GM18870 (cell line): ENCODE results near the gene CNPY1.

Experiments
- ATAC-seq: cut with Tn5 transposase; IDR thresholded peaks from one replicate; pipeline ENCODE4 v1.9.1; 2021; ENCODE audit warnings: moderate library complexity; ENCODE audit not compliant: unreplicated experiment

The CNPY1 gene

GRCh38 chr7:155560196-155560885 is 14.0 kb upstream of the CNPY1 start:
- ATAC-seq, result no peak

DNA sequence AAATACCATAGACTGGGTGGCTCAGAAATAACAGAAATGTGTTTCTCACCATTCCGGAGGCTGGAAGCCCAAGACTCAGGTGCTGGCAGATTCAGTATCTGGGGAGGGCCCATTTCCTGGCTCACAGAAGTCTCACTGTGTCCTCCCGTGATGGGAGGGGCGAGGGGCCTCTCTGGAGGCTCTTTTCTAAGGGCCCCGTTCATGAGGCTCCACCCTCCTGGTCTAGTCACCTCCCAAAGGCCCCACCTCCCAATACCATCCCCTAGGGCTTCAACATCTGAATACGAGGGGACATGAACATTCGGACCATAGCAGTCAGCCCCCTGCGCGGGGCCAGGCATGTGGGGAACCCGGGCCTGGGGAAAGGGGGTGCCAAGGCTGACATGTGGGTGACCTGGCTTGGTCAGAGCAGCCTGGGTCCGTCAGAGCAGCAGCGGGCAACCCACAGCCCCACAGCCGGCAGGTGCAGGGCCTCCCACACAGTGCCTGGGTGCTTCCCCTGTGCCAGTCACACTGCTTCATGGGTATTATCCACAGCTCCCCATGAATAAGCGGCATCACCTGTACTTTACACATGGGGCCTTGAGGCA is 13.3 kb upstream of the CNPY1 start:
- ATAC-seq, result no peak

DNA sequence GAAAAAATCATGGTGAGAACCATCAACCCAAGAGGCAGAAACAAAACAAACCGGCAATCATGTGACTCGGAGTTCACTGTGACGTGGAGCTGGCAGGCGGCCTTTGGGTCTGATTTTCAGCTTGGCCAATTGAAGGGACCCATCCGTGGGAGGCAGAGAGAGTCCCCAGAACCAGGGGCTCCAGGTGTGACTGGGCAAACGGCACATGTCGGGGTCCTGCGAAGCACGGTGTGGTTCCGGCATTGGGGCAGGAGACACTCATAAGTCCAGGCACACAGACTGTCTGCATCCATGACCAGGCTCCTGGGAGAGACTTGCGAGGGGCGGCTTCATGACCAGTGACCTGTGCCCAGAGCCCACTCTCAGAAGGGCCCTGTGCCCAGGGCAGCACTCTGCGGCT is 12.6 kb upstream of the CNPY1 start:
- ATAC-seq, result no peak

DNA sequence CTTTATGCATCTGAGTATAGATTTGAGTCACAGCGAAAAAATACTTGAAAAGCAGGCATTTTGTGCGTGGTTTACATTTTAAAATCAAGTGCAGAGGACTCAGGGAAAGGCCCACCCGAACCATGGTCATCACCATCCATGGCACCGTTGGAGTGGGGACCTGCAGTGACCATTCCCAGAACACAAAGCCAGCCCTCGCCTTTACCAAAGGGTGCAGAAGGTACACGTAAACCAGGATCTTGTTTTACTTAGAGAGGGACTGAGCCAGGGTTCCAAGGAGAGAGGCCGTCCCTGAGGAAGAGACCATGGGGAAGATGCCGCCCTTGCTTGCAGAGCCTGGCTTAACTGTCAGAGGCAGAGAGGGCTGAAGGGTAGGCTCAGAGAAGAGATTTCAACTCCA is 12.0 kb upstream of the CNPY1 start:
- ATAC-seq, result no peak

GRCh38 chr7:155557778-155558177 is 11.4 kb upstream of the CNPY1 start:
- ATAC-seq, result no peak

GRCh38 chr7:155556763-155557162 is 10.4 kb upstream of the CNPY1 start:
- ATAC-seq, result no peak

DNA sequence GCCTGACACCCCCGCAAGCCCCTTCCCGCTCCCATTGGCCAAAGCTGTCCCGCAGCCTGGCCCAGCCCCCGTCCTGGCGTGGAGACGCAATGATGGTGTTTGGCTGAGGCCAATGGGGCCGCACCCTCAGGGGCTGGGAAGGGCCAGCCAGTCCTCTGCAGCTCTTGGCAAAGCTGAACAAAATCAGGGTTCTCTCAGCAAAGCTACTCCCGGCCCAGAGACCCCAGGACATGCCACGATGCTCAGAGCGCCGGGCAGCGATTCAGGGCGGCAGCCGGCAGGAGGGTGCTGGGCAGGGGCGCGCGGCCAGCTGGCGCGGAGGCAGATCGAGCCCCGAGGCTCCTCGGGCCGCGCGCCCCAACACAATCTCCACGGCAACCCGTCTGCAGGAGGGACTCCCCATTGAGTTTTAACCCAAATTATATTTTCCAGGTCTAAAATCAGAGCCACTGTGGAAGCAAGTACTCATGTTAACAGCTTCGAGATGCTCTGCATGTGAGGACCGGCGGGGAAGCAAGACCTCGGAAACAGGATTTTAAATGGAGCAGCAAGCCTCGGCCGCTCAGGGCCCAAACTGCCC is 8.8 kb upstream of the CNPY1 start:
- no peak for ATAC-seq

GRCh38 chr7:155553871-155554270 is 7.5 kb upstream of the CNPY1 start:
- ATAC-seq, result no peak

GRCh38 chr7:155551785-155552611 is 5.6 kb upstream of the CNPY1 start:
- no peak for ATAC-seq

- ATAC-seq, result no peak
Observed at GRCh38 chr7:155550916-155551315, 4.6 kb upstream of the CNPY1 start.

GRCh38 chr7:155549226-155549625 is 2.9 kb upstream of the CNPY1 start:
- no peak for ATAC-seq

GRCh38 chr7:155547161-155547791 is 917 bp upstream of the CNPY1 start:
- no peak for ATAC-seq

DNA sequence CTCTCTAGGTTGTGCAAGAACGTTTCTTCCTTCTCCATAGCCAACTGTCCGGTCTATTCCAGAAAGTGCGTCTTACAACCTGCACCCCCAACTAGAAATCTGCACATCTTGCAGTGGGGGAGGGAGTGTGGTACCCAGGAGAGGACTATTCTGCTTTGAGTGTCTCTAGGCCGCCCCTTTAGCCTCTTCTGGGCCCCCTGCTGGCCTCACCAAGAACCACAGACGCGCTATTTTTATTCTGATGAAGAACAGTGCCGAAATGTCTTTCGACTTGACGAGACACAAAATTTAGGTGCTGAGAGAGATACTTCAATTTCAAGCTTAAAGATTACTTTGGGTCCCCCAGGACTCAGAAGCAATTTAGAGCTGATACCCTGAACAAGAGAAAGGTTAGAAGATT is 1.0 kb downstream of the CNPY1 start:
- no peak for ATAC-seq

GRCh38 chr7:155544485-155544884 is 1.9 kb downstream of the CNPY1 start:
- no peak for ATAC-seq

DNA sequence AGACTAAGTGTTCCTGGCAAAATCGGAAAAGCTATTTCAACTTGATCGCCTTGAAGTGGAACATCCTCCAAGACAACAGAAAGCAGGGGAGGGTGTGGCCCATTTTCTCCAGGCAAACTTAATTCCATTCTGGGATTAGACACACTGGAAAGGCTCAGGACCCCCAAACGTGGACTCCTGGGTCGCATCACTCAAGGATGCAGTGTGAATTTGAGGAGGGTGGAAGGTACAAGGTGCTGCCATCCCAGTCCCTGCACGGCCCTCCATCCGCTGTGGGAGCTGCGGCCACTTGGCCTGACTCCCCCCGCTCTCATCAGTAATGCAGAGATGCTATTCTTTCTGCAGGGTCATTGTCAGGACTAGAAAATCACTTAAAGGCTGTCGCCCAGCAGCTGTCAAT is 2.4 kb downstream of the CNPY1 start:
- no peak for ATAC-seq

DNA sequence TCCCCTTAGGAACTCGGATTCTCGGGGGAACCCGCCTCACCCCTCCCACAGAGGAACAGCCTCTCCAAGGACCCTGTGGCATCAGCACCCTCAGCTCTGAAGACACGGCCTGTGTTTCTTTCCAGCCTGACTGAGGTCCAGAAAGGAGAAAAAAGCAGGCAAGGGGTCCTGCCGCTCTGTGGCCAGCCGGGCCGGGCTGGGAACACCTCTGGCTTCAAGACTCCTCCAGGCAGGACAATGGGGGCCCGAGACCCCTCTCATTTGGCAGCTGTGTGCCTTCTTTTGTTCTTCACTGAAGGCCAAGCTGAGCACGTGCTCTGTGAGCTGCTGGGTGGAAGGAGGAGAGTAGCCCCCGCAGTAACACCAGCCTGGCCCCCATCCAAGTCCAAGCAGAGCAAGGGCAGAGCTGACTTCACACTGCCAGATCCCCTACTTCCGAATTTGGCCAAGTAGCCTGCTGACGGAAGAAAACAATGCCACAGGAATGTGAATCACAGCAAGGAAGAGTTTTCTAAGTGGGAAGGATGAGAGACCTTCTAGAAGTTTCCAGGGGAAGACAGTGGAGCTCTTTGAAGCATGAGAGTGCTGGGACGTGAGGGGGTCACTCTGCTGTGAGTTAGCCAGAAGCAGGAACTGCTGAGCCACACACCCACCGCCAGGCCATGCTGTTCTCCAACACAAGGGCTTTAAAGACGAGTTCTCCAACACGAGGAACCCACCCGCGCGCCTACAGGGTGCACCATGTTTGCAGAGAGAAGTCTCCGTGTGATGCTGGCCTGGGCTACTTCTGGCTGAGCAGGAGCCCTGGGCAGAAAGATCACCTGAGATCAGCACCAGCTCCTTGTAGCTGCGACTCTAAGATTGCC is 3.1 kb downstream of the CNPY1 start:
- ATAC-seq, result no peak

DNA sequence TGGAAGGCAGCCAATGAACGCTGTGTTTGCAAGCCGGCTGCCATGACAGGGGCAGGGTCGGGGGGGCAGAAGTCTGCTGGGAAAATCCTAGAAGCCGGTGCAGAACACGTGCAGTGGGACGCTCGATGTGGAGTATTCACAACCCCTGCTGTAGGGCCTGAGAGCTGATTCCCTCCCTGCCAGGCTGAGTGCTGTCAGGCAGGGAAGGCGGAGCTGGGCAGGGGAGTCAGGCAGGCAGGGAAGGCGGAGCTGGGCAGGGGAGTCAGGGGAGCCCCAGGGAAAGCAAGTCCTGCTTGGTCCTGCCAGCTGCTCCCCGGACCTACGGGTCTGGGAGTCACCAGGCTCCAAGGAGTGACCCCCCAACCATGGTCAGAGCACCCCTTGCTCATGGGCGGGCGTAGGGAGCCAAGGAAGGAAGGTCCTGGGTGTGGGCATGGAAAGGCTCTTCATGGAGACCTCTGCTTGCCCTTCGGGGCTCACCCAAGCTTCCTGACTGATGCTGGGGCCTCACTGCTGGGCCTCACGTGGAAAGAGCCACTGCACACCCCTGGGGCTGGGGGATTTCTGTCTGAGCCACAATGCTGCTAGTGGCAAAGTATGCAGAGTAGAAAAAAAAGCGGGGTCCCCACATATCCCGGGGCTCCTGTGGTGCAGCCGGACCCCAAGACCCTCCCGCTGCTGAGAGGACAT is 4.2 kb downstream of the CNPY1 start:
- no peak for ATAC-seq

GRCh38 chr7:155540553-155540952 is 5.8 kb downstream of the CNPY1 start:
- ATAC-seq, result no peak

- no peak for ATAC-seq
Observed at GRCh38 chr7:155538293-155538692, 8.1 kb downstream of the CNPY1 start.

DNA sequence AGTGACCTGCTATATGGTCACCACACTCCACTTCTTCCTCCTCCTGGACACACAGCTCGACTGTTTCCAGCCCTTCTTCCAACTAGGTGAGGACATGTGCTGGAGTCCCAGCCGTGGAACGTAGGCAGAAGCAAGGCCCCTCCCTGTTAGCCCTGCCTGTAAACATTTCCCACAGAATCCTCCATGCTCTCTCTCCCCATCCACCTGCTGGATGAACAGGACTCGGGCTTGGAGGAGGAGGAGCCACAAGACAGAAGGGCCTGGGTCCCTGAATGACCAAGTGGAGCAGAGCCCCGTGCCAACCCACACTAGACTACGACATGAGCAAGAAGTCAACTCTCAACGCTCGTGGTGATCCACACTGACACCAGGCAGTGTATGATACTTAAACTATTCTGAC is 9.9 kb downstream of the CNPY1 start:
- no peak for ATAC-seq
